ENCODE results near the gene DCAF12L1.

Gene DCAF12L1

DNA sequence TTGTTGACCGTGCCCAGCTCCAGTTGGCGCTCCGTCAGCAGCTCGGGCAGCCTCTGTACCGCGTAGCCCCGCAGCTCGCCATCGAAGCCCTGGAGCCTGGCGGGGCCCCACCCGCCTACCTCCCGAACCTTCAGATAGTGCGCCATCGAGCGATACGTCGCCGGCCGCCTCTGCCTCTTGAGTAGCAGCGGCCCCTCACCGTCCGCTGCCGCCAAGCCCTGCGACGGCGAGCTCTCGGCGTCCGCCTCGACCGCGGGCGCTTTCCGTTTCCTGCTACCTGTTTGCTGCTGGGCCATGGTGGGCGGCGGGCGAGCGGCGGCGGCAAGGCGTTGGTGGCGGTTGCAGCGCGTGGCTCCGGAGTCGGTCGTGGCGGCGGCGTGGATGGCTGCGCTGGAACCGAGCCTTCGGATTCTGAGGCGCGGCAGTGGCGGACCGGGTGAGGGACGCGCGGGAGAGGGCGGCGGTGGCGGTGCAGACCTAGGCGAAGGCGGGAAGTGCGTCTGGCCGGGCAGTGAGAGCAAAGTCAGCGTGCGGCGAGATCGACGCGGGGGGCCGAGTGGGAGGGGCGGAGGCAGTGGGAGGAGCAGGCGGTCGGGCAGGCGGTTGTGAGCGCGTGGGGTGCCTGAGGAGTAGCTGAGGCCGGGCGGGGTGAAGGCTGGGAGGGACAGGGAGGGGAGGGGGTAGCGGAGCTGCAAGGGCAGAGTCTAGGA, at the start of gene DCAF12L1:
Gene DCAF12L1 (minus strand): TSS at position 502 of the 710 bp plus-strand sequence. CDS start 206 bp downstream, at position 296.
- no peak for DNase-seq

DNA sequence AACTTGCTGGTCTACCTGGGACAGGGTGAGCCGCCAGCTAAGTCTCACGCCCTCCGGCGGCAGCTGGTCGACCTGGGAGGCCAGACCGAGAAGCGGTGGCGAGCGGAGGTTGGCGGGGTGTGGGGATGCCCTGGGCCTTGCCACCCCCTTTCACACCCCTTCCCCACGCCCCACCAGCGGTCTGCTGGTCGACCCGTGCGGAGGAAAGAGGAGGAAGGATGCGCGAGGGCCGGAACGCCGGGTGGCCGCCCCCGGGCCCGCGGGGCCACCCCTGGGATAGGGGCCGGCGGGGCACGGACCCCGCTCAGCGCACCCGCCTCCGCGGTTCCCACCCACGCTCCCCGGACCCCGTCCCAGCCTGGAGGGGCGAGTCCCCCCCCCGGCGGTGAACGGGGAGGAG, 28.3 kb upstream of the DCAF12L1 start:
- DNase-seq, result no peak

DNA sequence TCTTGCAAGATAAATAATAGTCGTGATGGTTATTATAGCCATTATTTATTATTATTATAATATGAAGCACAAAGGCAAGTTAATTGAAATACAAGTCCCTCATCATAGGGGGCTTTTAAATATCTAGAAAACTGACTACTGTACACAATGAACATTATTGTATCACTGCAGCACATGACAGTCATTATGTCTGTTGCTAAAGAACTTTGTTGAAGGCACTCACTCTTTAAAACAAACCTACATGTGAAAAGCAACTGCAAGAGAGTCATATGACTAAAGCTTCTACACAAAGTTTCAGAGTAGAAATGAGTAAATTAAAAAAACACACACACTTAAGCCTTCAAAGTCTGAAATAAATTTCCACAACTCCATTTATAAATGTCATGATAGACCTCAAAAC, 23.3 kb upstream of the DCAF12L1 start:
- no peak for DNase-seq

DNA sequence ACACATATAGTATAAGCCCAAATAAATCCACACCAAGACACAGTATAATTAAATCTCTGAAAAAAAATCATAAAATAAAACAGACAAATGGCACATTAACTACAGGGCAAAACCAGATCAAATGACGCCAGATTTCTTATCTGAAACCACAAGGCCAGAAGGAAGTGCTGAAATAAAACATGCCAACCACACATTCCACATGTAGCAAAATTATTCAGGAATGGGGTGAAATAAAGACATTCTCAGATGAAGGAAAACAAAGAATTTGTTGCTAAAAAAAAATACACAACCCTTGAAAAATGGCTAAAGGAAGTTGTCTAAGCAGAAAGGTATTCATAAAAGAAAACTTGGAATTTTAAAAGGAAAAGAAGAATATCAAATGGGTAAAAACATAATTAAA, 4.5 kb upstream of the DCAF12L1 start:
- no peak for DNase-seq

DNA sequence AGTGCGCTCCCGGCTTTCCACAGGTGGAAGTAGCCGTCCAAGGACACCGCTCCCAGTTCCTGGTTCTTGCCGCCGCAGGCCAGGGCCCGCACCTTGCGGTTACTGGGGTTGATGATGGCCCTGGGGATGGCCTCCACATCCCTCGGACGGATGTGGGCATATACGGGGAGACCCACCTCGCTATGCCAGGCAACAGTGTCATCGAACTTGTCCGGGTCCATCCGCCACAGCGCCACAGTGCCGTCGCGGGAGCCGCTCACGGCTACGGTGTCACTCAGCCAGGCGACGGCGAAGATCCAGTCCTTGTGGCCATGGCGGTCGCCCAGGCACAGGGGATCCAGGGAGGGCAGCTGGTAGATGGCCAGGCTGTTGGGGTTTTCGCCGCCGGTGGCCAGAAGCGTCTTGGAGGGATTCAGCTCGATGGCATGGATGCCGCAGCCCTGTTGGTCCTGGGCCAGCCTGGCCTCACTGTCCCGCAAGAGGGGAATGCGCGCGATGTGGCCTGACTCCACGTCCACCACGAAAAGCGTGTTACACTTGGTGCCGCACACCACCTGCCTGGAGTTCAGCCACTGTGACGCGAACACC, 795 bp downstream of the DCAF12L1 start:
- DNase-seq, result no peak

DNA sequence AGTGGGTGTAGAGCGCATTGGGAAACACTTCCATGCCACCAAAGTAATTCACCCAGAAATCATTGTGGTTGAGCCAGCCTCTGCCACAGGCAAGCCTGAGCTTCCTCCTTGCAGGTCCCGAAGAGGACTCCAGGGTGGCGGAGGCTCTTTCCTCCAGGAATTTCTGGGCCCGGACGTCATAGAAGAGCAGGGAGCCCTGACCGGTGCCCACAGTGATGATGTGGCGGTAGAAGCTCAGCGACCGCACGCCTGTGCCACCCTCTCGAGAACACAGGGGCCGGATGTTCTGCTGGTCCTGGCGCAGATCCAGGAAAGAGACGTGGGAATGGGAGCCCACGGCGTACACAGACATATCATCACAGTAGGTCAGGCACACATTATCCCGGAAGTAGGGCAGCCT, 1.3 kb downstream of the DCAF12L1 start:
- no peak for DNase-seq

DNA sequence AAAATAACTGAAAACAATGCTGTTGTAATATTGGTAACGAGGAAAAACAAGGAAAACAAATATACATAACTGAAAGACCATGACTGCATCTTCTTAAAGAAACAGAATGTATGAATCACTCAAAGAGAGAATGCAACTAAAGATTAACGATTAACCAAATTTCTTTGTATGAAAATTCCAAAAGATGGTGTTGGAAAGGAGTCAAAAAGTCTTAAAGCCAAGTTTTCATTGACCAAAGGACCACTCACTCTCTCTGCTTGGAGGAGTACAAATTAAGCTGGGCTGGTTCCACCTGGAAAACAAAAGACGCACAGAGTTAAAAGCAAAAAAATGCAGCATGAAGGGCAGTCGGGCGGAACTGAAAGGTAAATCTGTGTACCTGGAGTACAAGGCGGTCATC, 1.8 kb downstream of the DCAF12L1 start:
- DNase-seq, result no peak

DNA sequence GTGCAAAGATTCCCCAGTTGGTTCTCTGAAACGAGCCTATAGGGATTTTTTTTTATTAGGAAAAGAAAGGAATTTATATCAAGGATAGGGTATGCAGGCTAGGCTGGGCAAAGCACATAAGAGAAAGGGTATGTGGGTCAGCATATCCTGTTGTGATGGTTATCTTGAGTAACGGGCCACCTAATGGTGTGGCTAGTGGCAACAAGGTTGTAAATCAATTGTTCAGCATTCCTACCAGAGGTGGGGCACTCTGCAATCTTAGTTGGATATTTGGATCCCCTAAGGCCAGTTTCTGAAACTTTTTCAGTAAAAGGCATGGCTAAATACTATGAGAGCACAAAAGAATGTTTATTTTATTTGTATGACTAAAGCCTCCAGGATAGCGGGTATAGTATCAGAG, 42.7 kb downstream of the DCAF12L1 start:
- no peak for DNase-seq

Data from NCI-H1105 (cell line).